GM19372 (cell line): Measurements from ENCODE around the gene RNF135.
"Not testable (repeated sequence)": the region's sequence is repeated elsewhere in the genome, so short reads cannot be mapped to it uniquely, and the experiment has no call there.

Experiments used
- ATAC-seq: cut with Tn5 transposase; IDR thresholded peaks from one replicate; pipeline ENCODE4 v1.9.1; 2021; ENCODE audit warnings: mild to moderate bottlenecking, low read depth, moderate library complexity; ENCODE audit not compliant: unreplicated experiment

RNF135 gene, protein sequence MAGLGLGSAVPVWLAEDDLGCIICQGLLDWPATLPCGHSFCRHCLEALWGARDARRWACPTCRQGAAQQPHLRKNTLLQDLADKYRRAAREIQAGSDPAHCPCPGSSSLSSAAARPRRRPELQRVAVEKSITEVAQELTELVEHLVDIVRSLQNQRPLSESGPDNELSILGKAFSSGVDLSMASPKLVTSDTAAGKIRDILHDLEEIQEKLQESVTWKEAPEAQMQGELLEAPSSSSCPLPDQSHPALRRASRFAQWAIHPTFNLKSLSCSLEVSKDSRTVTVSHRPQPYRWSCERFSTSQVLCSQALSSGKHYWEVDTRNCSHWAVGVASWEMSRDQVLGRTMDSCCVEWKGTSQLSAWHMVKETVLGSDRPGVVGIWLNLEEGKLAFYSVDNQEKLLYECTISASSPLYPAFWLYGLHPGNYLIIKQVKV

DNA sequence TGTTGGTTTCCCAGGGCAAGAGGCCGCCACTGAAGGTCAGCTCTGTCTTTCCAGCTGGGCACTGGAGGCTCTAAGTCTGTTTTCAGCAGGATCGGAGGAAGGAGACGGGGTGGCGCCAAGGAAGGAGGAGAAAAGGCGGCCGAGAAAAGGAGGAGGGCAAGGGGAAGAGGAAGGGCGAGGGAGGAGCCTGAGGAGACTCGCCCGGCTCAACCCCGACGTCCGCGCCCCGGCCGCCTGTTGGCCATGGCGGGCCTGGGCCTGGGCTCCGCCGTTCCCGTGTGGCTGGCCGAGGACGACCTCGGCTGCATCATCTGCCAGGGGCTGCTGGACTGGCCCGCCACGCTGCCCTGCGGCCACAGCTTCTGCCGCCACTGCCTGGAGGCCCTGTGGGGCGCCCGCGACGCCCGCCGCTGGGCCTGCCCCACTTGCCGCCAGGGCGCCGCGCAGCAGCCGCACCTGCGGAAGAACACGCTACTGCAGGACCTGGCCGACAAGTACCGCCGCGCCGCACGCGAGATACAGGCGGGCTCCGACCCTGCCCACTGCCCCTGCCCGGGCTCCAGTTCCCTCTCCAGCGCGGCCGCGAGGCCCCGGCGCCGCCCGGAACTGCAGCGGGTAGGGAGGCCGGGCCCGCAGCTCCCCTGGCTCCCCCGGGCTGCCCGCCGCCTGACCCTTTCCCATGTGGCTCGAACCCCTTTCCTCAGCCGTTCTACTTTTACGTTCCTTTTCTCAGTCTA, at the start of gene RNF135:
RNF135 (plus strand) TSS at position 209 of the 737 bp plus-strand sequence; CDS start at position 244, 35 bp downstream.
- no peak for ATAC-seq

DNA sequence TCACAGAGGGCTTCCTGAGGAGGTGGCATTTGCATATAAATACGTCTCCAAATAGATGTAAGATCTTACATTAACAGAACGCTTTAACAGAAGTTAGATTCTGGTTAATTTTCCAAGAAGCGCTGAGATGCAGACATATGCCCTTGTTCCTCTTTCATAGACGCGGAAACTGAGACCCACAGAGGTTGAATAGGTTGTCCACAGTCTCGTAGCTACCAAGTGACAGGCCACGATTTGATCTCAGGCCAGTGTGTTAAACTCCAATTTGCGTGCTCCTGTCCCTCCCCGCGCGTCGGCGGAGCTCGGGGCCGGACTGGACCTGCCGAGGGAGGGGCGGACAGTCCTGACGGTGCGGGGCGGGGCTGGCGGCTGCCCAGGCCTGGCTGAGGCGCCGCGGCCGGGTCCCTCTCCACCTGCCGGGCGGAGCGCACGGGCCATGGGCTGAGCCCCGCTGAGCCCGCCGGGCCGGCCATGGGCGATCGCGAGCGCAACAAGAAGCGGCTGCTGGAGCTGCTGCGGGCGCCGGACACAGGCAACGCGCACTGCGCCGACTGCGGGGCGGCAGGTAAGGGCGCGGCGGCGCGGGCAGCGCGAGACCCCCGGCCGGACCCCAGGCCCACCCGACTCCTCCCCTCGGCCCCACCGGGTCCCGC, 49.2 kb upstream of the RNF135 start, which contains the start of gene ADAP2:
ADAP2 (plus strand) TSS at position 402 of the 653 bp plus-strand sequence; CDS start at position 472, 70 bp downstream.
- ATAC-seq = no peak

DNA sequence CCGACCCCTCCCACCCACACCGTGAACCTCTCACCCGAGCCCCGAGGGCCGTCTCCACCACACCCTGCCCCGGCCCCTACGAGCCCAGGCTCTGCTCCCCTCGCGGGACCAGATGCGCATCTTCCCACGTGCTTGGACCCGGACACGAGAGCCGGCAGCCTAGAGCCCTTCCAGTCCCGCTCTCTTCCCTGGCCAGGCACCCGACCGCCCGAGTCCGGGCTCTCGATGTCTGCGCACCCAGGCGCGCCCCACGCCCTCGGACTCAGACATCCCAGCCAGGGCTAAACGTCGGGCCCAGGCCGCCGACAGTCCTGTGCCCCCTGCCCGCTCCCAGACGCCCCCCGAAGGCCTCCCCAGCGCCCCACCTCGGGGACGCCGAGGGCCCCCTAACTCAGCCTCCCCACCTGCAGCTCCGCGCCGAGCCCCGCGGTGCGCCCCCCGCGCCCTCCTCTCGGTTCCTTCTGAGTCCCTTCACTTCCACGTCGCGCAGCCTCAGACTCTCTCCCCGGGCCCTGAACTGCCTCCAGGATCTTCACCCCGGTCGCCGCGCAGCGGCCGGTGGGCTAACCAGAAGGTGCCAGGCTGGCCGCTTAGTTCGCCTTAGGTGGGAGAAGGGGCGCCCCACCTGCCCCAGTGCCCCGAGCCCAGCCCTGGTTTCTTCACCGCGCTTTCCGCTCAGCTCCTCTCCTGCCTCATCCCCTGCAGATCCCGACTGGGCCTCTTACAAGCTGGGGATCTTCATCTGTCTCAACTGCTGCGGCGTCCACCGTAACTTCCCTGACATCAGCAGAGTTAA, 48.4 kb upstream of the RNF135 start:
- ATAC-seq = no peak

DNA sequence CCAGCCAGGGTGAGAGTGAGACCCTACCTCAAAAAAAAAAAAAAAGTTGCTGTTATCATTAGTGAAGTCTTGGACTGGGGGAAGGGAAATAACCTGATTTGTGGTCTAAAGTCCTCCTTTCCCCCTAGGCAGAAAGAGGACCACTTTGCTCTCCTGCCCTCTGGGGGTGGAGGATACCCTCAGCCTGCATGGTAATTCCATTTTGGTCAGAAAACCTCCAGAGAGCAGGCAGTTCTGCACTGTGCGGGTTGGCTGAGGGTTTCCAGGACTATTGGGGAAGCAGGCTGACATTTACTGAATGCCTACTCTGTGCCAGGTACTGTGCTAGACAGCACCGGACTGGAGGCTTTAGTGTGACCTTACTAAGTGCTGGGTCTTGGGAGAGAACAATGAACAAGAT, 46.5 kb upstream of the RNF135 start:
- no peak for ATAC-seq

DNA sequence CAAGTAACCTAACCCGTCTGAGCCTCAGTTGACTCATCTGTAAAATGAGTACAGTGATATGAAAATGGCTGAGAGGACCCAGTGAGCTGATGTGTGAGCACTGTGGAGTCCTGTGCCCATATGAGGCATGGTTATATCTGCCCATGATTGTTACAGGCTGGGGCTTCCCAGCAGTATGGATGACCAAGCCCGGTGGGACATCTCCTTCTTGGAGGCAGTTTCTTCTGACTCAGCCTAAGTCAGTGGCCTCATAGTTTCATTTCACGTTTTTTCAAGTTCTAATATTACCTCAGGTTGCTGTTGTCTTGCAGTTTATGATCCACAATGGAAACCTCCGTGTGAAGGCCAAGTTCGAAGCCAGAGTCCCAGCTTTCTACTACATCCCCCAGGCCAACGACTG, 44.3 kb upstream of the RNF135 start:
- no peak for ATAC-seq

DNA sequence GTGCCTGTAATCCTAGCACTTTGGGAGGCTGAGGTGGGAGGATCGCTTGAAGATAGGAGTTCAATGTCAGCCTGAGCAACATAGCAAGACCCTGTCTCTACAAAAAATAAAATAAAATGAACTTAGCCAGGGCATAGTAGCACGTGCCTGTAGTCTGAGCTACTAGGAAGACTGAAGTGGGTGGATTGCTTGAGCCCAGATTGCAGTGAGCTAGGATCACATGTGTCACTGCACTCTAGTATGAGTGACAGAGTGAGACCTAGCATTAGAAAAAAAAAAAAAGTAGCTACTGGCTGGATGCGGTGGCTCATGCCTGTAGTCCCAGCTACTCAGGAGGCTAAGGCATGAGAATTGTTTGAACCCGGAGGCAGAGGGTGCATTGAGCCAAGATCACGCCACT, 43.1 kb upstream of the RNF135 start:
- no peak for ATAC-seq

DNA sequence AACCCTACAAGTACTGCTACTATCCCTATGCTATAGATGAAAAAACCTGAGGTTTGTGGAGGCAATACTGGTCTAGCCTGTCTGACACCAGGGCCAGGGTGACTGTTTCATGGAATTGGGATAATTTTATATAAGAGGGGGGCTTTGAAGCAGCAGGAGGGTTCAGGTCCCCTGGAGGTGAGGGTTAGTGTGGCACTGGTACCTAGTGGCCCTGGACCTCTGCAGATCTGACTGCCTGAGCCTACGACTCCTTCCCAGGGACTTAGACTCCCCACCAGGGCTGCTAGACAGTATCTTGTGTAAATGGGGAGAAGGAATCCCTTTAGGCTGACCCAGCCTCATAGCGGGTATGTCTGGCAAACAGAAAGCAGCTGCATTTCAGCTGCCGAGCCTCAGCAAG, 42.3 kb upstream of the RNF135 start:
- ATAC-seq = no peak

DNA sequence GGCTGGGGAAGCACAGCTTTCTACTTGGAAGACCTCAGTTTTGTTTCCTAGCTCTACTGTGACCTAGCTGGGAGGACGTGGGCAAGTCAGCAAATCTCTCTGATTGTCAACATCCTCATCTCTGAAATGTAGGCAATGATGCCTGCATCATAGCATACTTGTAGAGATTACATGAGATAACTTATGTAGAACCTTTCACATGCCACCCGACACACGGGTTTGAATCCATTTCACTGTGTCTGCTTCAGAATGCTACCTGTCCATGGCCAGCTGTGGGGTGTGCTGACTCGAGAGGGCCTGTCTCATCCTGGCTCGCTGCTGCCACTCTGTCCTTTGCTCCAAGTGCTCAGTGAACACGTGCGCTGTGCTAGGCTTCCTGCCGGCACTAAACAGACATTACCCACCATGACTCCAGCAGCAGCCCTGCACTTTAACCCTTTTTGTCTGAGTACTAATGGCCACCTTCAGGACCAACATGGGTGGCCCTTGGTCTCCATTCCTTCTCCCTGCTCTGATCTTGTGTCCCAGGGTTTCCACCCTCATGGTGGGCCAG, 41.7 kb upstream of the RNF135 start:
- no peak for ATAC-seq

DNA sequence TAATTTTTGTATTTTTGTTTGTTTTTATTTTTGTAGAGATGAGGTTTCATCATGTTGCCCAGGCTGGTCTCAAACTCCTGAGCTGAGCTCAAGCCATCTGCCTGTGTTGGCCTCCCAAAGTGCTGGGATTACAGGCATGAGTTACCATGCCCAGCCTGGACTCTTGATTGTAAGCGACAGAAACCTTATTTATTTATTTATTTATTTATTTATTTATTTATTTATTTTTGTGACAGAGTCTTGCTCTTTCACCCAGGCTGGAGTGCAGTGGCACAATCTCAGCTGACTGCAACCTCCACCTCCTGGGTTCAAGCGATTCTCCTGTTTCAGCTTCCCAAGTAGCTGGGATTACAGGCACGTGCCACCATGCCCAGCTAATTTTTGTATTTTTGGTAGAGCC, 41.0 kb upstream of the RNF135 start:
- not testable (repeated sequence) for ATAC-seq

DNA sequence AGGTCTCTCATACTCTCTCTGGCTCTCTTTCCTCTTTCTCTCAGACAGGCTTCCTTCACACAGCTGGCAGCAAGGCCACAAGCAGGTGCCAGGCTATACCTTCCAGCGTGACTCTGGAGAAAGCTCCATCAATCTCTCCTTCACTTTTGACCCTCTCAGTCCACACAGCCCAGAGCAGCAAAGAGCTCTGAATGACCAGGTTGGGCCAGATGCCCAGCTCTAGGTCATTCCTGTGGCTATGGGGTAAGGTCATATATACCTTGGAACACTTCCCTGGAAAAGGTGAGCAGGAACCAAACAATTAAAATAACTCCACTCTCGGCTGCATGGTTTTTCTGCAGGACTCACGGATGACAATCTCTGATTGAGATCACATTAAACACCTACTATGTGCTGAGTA, 40.3 kb upstream of the RNF135 start:
- ATAC-seq = no peak

DNA sequence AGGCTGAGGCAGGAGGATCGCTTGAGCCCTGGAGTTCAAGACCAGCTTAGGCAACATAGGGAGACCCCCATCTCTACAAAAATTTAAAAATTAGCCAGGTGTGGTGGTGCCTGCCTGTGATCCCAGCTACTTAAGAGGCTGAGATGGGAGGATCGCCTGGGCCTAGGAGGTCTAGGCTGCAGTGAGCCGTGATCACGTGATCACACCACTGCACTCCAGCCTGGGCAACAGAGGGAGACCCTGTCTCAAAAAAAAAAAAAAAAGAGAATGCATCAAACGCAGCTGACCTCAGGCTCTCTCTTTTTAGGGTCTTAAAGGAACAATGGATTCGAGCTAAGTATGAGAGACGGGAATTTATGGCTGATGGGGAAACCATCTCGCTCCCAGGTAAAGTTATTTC, 39.3 kb upstream of the RNF135 start:
- not testable (repeated sequence) for ATAC-seq

DNA sequence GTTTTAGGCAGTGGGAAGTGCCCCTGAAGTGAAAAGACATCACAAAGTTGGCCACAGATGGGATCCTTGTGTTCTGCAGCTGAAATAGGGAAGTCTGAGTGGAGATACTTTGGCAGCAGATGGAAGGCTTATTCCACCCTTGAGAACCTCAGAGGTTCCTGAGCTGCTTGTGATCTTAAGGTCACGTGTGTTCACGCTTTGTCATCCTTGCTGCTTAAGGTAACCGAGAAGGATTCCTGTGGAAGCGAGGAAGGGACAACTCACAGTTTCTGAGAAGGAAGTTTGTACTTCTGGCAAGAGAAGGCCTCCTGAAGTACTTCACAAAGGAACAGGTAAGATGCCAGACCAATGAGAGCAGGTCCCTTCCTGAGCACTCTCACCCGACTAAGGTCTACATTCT, 36.9 kb upstream of the RNF135 start:
- ATAC-seq = no peak

DNA sequence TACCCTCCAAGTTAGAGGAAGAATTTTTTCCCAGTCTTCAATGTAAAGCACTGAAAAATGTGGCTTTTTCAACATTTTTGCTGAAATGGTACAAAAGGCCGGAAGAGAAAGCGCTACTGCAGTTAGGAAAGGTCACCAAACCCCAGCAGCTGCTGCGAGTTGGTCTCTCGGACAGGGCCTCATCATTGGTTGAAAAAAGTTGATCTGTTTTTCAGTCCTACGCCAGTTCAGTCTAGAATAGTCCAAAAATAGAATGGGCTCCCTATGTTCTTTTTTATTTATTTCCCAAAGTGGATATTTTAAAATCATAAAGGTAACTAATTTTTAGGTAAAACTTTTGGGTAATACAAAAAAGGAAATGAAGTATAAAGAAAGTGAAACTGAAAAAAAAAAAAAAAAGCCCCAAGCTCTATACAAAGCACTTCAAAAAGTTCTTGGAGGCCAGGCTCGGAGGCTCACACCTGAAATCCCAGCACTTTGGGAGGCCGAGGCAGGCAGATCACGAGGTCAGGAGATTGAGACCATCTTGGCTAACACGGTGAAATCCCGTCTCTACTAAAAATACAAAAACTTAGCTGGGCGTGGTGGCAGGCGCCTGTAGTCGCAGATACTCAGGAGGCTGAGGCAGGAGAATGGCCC, 31.7 kb upstream of the RNF135 start:
- ATAC-seq = no peak

DNA sequence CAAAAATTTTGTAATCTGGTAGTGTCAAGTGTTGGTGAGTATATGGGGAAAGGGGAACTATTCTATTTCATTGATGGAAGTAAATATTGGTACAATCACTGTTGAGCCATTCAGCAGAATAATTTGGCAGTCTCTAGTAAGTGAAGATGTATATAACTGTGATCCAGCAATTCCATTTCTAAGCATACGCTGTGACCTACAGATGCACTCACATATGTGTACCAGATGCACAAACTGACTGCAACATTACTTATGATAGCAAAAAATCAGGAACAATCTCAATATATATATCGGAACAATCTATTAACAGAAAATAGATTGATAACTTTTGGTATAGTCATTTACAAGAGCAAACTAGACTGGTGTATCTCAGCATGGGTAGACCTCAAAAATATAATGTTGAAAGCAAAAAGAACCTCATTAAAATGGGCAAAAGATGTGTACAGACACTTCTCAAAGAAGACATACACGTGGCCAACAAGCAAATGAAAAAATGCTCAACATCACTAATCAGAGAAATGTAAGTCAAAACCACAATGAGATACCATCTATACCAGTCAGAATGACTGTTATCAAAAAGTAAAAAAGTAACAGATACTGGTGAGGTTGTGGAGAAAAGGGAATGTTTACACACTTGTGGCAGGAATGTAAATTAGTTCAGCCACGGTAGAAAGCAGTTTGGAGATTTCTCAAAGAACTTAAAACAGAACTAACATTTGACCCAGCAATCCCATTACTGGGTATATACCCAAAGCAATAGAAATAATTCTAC, 28.3 kb upstream of the RNF135 start:
- ATAC-seq = no peak

DNA sequence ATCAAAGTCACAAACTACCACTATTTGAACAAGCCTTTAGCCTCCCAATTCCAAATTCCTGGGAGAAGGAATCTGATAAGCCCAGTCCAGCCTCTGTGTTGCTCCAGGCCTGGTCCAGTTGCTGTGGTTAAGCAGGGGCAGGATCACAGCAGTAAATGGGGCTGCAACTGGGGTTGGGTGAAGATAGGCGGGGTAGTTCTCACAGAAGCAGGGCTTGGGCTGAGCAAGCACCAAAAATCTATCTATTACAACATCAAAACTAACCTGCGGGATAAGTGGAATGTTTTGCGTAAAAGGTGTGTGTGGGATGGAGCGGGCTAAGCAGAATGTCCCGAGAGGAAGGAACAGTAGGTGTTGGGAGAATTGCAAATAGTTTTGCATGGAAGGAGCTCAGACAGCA, 23.0 kb upstream of the RNF135 start:
- ATAC-seq = no peak

DNA sequence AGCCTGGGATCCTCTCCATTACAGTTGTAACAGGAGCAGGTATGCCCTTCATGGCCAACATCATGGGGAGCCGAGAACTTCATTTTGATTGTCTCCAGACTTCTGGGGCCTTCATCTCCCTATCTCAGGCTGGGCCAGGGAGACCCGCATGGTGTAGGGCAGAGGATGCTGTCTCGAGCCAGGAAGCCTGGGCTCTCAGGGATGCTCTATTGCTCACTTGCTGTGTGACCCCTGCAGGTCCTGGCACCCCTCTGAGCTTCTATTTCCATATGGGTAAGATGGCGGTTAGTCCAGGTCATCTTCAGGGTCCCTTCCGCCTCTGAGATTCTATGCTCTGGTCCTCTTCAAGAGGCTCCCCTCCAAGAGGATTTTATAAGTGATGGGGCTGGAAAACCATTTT, 20.6 kb upstream of the RNF135 start:
- ATAC-seq = no peak

DNA sequence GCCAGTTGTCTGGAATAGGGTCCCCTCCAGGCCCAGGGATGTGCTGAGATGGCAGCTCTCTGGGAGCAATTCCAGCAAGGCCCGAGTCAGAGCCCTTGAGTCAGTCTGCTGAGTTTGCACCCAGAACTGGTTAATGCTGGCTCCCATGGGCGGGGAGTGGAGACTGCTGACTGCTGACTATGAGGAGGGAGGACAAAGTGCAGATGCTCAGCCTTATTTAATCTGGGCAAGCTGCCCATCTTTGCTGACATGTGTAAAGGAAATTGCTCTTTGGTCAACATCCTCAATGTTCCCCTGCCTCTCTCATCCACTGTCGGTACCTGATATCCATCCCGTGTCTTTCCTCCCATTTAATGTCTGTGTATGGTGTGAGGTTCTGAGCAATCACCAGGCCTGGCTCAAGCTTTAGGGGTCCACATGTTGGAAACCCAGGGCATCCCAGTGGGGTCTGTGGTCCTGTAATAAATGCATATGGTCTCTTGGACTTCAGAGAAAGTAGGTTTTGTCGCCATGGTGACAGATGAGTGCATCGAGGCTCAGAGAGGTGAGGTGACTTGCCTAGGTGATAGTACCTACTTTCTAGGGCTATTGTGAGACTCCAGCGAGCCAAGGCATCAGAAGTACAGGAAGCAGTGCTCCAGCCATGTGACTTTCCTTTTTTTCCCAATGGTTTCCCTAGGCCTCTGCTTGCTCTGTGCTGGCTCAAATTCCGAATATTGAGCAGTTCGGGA, 20.0 kb upstream of the RNF135 start:
- ATAC-seq = no peak
